Measurements from ENCODE around the gene COL6A2.
"Not testable (repeated sequence)": the region's sequence is repeated elsewhere in the genome, so short reads cannot be mapped to it uniquely, and the experiment has no call there.

The COL6A2 gene

DNA sequence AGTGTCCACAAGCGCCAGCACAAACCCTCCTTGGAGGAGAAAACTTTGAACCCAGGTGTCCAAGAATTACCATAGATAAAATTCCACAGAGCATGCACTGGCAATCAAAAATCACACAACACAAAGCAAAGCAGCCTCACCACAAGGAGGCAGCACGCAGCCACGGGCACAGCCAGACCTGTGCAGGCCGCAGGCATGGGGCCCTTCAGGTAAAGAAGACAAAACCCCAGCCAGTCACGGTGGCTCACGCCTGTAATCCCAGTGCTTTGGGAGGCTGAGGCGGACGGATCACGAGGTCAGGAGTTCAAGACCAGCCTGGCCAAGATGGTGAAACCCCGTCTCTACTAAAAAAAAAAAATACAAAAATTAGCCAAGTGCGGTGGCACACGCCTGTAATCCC is 49.5 kb downstream of the COL6A2 start:
- in situ Hi-C loops (cut with MboI; ENCODE audit: low pct_unique_long_range_greater_than_20kb, low sequenced_read_pairs): not testable (repeated sequence)
- peak; percentile 74 for DNase-seq

DNA sequence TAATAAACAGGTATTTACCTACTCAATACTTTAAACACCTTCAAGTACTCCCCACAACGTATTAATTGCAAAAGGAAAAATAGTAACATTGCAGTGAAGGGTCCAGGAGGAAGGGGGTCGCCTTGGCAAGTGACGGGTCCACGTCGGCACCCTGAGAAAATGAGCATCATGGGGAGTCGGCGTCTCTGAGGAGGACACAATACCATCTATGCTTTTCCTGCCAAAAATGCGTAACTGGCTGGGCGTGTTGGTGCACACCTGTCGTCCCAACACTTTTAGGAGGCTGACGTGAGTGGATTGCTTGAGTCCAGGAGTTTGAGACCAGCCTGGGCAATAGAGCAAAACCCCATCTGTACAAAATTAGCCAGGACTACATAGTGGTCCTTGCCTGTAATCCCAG is 50.2 kb downstream of the COL6A2 start:
- in situ Hi-C loops (cut with MboI; ENCODE audit: low pct_unique_long_range_greater_than_20kb, low sequenced_read_pairs): no loop called here
- DNase-seq: no peak

DNA sequence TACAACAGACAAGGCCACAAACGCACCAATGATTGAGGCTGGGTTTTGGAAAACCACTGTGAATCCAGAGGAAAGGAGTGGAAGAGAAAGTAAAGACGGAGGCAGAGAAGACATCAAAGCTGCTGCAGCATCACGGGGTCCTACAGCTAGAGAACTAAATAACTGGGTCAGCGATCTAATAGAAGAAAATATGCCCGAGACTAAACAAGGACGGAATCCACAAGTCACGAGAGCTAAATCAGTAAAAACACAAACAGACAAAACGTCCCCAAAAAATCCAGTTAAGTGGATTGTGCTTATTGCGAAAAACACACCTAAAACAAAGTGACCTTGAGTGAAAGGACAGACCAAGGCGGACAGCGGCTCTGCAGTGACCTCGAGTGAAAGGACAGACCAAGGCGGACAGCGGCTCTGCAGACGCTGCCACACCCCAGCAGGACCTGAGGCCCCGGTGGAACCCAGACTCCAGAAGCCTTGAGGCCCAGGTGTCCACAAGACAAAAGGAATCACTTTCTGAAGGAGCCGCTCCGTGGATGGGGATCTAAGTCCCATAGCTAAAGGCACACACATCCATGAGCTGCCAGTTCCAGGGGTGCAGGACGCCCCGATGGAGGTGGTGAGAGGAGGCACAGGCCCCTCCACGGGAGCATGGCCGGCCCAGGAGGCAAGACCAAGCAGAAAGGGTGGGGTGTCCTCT is 51.4 kb downstream of the COL6A2 start:
- no peak for DNase-seq

DNA sequence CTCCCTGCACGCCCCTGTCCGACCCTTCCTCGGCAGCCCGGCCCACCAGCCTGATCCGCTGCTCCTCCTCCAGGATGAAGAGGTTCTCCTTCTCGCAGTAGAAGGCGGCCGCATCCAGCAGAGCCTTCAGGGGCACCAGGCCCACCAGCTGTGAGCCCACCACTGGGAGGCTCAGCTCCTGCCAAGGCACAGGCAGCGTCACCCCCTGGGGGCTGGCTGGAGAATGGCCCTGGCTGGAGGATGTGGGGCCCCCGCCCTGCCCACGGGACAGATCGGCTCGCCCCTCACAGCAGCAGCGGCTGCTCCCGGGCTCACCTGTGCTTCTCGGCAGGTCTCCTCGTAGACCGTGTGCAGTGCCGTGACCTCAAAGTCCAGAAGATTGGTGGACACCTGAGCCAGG is 52.2 kb downstream of the COL6A2 start:
- no peak for DNase-seq
- in situ Hi-C loops (cut with MboI; ENCODE audit: low pct_unique_long_range_greater_than_20kb, low sequenced_read_pairs): no loop called here

More for the DNA sequence above, 51.4 kb downstream of the COL6A2 start:
- in situ Hi-C loops (cut with MboI; ENCODE audit: low pct_unique_long_range_greater_than_20kb, low sequenced_read_pairs): no loop called here

DNA sequence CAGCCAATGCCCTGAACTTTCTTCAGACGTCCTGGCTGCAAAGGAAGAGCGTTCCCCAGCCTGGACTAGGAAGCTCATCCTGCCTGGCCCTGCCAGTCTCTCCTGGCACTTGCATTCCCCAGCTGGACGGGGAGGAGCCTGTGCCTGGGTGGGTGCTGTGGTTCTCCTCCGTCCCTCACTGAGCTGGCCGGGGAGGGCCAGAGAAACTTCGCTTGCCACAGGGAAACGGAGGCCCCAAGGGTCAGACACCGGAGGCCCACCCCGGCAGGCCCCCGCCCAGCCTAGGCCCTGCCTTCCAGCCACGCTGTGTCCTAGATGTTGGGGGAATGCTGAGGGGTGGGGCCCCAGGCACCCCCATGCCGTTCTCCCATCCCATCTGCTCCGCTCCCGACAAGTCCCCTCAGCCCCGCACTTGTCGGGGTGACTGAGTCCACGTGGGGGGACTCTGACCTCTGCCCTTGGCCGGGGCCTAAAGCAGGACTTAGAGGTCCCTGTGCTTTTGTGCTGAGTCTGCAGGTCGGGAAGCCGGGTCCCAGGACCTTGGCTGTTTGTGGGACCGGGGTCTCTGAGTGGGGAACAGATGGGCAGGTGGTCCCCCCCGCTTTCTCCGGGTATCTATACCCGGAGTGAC is 52.7 kb downstream of the COL6A2 start:
- no peak for DNase-seq
- in situ Hi-C loops (cut with MboI; ENCODE audit: low pct_unique_long_range_greater_than_20kb, low sequenced_read_pairs): no loop called here

DNA sequence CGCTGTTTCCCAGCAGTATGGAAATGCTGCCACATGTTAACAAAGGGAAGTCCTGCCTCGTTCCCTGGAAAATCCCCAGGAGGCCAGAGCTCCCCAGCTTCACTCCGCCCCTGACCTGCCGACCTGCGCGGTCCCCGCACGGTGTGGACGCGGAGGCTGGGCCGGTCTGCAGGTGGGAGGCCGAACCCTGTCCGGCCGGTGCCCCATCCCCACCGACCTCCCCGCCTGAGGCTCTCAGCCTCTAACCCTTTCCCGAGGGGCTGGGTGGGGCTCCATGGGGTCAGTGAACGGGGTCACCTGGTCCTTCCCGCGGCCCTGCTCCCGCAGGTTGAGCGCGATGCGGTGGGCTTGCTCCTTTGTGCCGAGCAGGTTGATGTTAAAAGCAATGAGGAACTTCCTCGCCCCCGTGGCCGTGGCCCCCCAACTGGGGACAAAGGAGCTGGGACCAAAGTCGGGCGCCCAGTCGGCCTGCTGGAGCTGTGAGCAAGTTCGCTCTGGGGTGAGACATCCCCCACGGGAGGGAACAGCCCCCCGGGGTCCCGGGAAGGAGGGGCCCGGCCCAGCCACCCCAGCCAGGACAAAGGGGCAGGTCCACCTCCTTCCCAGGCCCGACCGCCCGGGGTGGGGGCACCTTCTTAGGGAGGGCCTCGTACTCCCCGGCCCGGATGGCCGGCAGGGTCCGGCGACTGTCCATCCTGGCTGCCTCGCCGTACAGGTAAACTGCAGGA is 53.5 kb downstream of the COL6A2 start:
- no peak for DNase-seq
- in situ Hi-C loops (cut with MboI; ENCODE audit: low pct_unique_long_range_greater_than_20kb, low sequenced_read_pairs): no loop called here

DNA sequence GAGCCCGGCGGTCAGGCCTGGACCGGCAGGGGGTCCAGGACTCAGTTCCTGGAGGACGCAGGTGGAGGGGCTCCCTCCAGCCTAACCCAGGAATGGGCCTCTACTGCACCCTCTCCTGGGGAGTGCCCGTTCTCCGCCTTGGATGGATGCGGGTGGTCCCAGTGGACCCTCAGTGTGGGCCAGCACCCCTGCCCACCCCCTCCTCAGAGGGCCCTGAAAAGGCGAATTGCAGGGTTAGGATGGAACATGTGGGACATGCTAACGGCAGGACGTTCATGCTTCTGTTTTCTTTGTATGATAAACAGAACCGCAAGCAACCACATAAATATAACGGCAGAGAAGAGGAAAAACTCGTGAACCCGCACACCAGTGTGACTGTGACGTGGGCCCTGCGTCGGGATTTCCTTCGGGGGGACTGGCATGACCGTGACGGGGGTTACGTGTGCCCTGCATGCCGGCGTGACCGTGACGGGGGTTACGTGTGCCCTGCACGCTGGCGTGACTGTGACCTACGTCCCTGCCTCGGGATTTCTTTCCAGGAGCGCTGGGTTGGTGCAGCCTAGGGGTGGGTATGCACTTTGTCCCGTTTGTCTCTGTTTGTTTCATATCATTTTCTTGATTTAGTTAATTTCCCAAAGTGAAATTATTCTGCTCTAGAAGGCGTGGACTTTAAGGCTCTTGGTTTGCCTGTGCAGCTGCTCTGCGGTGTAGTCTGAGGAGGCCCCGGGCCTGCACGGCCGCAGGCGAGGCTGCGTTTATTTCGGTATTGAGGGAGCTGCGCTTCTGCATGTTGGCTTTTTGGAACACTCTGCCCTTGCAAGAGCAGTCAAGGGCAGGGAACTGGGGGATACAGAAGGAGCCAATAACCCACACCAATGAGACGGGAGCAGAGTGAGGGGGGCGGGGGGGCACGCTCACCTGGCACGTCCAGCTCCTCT is 54.3 kb downstream of the COL6A2 start:
- no peak for DNase-seq
- in situ Hi-C loops (cut with MboI; ENCODE audit: low pct_unique_long_range_greater_than_20kb, low sequenced_read_pairs): no loop called here

DNA sequence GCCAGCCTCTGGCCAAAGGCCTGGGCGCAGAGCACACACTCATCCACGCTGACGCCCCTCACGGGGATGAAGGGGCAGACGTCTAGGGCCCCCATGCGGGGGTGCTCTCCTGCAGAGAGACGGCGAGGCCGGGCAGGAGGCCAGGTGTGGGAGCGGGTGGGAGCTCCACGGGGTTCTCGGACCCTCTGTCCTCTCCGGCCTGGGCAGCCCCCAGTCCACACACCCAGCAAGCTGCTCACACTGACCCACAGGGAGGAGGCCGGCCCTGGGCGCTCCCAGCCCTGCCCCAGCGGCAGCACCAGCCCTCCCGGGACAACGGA is 55.0 kb downstream of the COL6A2 start:
- in situ Hi-C loops (cut with MboI; ENCODE audit: low pct_unique_long_range_greater_than_20kb, low sequenced_read_pairs): no loop called here
- DNase-seq: no peak

DNA sequence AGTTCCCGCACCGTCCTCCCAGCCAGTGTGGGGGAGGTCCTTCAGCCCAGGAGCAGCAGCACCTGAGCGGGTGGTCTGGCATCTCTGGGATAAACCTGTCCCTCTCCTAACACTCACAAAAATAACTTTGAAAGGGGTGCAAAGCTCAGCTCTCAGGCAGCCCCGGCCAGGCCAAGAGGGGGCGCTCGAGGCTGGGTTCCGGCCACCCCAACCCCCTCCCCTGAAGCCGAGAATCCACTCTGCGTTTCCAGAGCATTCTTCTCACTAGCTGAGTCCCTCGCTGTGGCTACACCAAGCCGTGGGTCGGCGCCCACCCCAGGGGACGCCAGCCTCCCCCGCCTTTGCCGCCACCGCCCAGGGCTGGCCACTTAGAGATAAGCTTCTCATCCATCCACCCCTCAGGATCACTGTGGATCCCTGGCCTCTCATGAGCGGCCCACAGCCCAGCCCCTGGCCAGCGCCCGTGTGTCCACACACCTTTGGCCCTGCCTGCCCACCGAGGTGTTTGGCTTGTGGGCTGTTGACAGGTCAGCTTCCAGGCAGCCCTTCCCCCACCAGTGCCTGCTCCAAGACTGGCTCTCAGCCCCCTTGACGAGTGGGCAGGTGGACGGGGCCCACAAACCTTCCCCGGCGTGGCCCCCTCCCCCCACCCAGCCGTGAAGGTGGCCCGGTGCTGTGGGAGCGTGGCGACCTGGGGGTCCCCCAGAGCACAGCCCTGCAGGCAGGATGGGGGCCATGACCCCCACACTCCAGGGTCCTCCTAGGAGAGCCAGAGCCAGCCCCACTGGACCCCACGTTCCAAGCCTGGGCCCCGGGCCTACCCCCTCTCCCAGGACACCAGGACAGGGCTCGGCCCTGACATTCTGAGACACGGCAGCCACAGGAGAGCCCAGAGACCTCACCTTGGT is 55.6 kb downstream of the COL6A2 start:
- DNase-seq: peak; percentile 69
- in situ Hi-C loops (cut with MboI; ENCODE audit: low pct_unique_long_range_greater_than_20kb, low sequenced_read_pairs): no loop called here

DNA sequence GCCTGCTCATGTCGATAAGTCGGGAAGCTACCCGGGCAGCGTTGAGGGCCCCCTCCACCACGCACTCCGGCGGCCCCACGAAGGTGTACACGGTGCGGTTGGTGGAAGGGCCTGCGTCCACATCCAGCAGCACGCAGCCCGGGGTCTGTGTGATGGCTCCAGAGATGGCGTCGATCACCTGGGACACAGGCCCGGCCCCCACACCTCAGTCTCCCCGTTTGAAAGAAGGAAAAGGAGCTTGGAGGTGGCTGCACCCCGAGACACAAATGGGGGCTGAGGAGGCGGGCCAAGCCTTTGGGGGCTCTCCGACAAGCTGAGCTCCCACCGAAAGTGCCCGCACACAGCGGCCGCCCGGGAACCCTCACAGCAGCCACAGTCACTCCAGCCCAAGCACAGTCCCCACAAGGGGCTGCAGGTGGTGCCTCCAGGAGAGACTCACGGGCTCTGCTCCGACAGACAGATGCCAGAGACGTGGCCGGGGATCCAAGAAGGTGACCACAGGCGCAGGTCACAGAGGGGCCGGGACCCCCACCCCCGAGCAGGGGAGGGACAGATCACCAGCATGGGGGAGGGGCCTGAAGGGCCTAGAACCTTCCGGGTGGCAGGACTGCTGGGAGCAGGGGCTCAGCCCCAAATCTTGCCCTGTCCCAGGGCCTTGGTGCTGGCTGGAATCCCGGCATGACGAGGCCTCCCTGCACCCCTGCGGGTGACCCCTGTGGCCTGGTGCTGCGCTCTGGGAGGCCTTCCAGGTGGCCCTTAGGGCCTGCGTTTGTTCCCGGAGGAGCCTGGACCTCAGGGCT is 56.4 kb downstream of the COL6A2 start:
- in situ Hi-C loops (cut with MboI; ENCODE audit: low pct_unique_long_range_greater_than_20kb, low sequenced_read_pairs): no loop called here
- DNase-seq: no peak

DNA sequence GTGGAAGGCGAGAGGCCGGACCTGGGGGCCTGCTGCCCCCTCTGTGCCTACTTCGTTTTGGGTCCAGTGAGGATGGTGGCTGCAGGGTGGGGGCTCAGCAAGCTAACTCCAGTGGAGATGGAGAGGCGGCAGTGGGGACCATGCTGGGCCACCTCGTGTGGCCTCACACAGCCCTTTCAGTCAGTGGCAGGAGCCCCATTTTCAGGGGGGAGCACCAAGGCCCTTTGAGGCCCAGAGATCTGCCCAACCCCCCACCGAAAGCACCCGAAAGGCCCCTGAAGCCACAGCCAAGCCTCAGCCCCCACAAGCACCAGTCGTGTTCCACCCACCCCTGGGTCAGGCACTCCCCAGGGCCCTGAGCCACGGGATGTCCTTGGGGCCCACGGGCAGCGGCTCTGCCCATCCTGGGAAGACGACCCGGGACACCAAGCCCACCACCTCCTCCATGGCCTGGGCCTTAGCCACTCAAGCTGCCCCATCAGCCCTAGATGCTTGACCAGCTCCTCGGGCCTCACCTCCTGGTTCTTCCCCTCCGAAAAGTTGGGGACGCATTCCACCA is 57.1 kb downstream of the COL6A2 start:
- in situ Hi-C loops (cut with MboI; ENCODE audit: low pct_unique_long_range_greater_than_20kb, low sequenced_read_pairs): no loop called here
- DNase-seq: no peak

DNA sequence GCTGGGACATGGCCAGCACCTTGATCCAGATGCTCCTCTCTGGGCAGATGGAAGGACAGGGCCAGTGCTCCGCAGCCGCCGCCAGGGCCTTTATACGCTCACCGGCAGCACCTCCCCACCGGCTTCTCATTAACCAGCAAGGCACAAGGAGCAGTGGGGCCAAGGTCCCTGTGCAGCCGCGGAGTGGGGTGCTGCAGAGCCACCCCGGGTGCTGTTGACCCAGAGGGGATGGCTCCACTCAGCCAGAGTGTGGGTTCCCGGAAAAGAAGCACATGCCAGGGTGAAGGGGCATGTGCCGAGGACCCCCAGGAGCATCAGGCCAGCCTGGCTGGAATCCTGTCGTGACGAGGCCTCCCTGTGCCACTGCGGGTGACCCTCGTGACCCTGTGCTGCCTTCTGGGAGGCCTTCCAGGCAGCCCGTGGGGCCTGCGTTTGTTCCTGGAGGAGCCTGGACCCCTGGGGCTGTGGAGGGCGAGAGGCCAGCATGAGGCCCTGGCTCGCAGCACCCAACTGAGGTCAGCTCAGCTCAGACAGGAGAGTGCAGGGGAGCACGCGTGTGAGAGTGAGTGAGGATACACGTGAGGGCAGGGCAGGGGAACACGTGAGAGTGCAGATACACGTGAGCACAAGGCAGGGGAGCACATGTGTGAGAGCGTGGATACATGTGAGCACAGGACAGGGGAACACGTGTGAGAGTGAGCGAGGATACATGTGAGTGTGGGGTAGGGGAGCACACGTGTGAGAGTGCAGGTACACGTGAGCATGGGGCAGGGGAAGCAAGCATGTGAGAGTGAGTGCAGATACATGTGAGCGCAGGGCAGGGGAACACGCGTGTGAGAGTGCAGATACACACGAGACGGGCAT is 57.8 kb downstream of the COL6A2 start, which contains the start of gene FTCD:
Gene FTCD, minus strand, starts transcription at position 66 of the 864 bp plus-strand sequence. Its CDS starts 56 bp downstream, at position 10.
- in situ Hi-C loops (cut with MboI; ENCODE audit: low pct_unique_long_range_greater_than_20kb, low sequenced_read_pairs): no loop called here
- no peak for DNase-seq

DNA sequence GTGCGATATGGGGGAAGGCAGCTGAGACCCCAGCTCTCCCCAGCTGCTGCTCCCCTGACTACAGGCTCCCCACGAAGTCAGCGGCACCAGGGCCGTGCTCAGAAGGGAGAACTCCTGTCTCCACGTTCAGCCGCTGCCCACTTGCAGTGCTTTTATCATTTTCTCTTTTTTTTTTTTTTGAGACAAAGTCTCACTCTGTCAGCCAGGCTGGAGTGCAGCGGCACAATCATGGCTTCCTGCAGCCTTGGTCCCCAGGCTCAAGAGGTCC is 58.4 kb downstream of the COL6A2 start:
- DNase-seq: no peak
- in situ Hi-C loops (cut with MboI; ENCODE audit: low pct_unique_long_range_greater_than_20kb, low sequenced_read_pairs): no loop called here

DNA sequence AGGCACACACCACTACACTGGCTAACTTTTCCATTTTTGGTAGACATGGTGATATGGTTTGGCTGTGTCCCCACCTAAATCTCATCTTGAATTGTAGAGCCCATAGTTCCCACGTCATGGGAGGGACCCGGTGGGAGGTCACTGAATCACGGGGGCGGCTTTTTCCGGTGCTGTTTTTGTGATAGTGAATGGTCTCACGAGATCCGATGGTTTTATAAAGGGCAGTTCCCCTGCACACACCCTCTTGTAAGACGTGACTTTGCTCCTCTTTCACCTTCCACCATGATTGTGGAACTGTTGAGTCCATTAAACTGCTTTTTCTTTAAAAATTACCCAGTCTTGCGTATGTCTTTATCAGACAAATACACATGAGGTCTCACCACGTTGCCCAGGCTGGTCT is 58.8 kb downstream of the COL6A2 start:
- DNase-seq: no peak
- in situ Hi-C loops (cut with MboI; ENCODE audit: low pct_unique_long_range_greater_than_20kb, low sequenced_read_pairs): no loop called here

DNA sequence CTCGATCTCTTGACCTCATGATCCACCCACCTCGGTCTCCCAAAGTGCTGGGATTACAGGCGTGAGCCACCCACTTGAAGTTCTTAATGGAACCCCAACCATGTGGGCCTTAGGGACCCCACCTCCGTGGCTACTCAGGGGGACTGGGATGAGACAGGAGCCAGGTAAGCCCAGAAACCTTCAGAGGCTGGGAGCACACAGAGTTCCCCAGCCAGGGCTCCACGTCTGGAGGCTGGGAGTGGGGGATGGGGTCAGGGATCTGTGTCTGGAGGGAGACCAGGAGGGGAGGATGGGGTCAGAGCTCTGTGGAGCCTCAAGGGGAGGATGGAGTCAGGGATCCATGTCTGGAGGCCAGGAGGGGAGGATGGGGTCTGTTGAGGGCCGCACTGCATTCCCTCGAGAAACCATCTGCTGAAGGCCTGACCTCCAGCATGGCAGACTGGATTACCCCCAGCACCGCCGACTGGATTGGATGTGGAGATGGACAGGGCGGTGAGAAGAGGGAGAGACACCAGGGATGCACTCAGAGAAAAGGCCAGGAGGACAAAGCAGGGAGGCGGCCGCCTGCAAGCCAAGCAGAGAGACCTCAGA is 59.6 kb downstream of the COL6A2 start:
- in situ Hi-C loops (cut with MboI; ENCODE audit: low pct_unique_long_range_greater_than_20kb, low sequenced_read_pairs): no loop called here
- no peak for DNase-seq

DNA sequence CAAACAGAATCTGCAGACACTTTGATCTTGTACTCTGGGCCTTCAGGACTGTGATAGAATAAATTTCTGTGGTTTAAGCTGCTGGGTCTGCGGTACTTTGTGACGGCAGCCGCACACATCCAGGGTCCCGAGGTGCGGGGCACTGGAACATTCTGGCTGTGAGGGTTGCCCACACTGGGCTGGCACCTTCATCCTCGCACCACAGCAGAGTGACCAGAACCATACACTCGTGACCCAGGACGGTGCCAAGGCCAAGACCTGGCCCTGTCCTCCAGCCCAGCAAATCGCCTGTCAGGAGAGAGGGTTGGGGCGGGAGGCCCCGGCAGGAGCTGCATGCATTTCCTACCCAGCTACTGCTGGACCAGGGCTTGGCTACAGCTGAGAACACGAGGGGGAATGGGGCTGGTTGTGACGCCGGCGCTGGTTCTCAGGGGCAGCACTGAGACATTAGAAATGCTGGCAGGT is 60.1 kb downstream of the COL6A2 start:
- DNase-seq: no peak
- in situ Hi-C loops (cut with MboI; ENCODE audit: low pct_unique_long_range_greater_than_20kb, low sequenced_read_pairs): no loop called here

All from KBM-7 (cell line).